ENCODE measurements around the gene OR2H1. TPM values are rescaled to one million over a fixed set of nuclear protein-coding genes. Genes with fewer than 3 reads are reported as not detected.

The OR2H1 gene
- polyA plus RNA-seq, 2 donors, result not detected

Other genes with a start within 250 kb of the OR2H1 start
- gene OR14J1, start 155.5 kb upstream of the OR2H1 start, polyA plus RNA-seq, result not detected
- not detected for gene OR5V1, start 88.3 kb upstream of the OR2H1 start, polyA plus RNA-seq
- gene OR12D3, start 81.9 kb upstream of the OR2H1 start, polyA plus RNA-seq, result not detected
- not detected for gene OR12D2, start 61.5 kb upstream of the OR2H1 start, polyA plus RNA-seq
- gene OR12D1, start 42.2 kb upstream of the OR2H1 start, polyA plus RNA-seq, result not detected
- gene OR10C1, start 17.8 kb upstream of the OR2H1 start, polyA plus RNA-seq, result not detected
- gene OR11A1, start 84 bp upstream of the OR2H1 start, polyA plus RNA-seq, result not detected
- gene MAS1L, start 30.8 kb downstream of the OR2H1 start, polyA plus RNA-seq, result not detected
- gene UBD, start 102.6 kb downstream of the OR2H1 start, polyA plus RNA-seq, result 1 to 10 TPM in 1 of 2 donors, under 1 TPM in 1; 0.61 to 2.3 TPM
- gene OR2H2, start 128.0 kb downstream of the OR2H1 start, polyA plus RNA-seq, result not detected
- 10 to 100 TPM; 13.0 to 28.1 TPM for gene GABBR1, start 176.0 kb downstream of the OR2H1 start, polyA plus RNA-seq
- not detected for gene MOG, start 199.9 kb downstream of the OR2H1 start, polyA plus RNA-seq
- 1 to 10 TPM in 1 of 2 donors, under 1 TPM in 1; 0.06 to 1.3 TPM for gene ZFP57, start 224.0 kb downstream of the OR2H1 start, polyA plus RNA-seq